ENCODE data around the gene DYSF. TPM values are rescaled to one million over a fixed set of nuclear protein-coding genes. Genes with fewer than 3 reads are reported as not detected.

Gene DYSF
- total RNA-seq, 1 experiment from 2014 or later, result 0.31 TPM

GRCh38 chr2:71666094-71666474 is 212.7 kb downstream of the DYSF start:
- no TSS peak for BruUV-seq (replicated peaks)
- Histone ChIP-seq H3K9me3 (ENCODE audit: control insufficient read depth, insufficient read depth, low read depth, low read length) (no peaks in the 10 kb centered on the region), H3K27me3 (ENCODE audit: control insufficient read depth, insufficient read depth, low read length) (no peaks in the 10 kb centered on the region), H3K27ac (ENCODE audit: low read length) (no peak overlapping the region), H3K36me3 (ENCODE audit: control insufficient read depth, insufficient read depth, low read length) (no peaks in the 10 kb centered on the region), H3K4me3 (ENCODE audit: low read depth in 2 of 2, low read length in 2 of 2) (no peak overlapping the region), H3K4me1 (ENCODE audit: control insufficient read depth, insufficient read depth, low read length) (no peaks in the 10 kb centered on the region)
- no peak for DNase-seq (ENCODE audit: low read depth, low spot score)
- intact Hi-C loops (cut with micrococcal nuclease; ENCODE audit: unreplicated experiment), result no loop called here
- ChIA-PET POLR2A (no interaction called here), CTCF (no interaction called here)
- no peak for ATAC-seq
- TF ChIP-seq POLR2AphosphoS5 (IDR thresholded peaks at IDR 0.05; ENCODE audit: low read depth, low read length), result no peak
- no peak for TF ChIP-seq CTCF (IDR thresholded peaks at IDR 0.05)
- TF ChIP-seq TCF7L2 (IDR thresholded peaks at IDR 0.05; ENCODE audit: low read depth, low read length), result no peak
- no peak for TF ChIP-seq SIN3A (IDR thresholded peaks at IDR 0.05; ENCODE audit: borderline replicate concordance, insufficient read depth, low read depth, low read length)
- TF ChIP-seq REST (IDR thresholded peaks at IDR 0.05; ENCODE audit: insufficient read depth in 1 of 2, low read depth in 2 of 2, low read length in 1 of 2), result no peak
- in situ Hi-C loops (cut with HindIII; ENCODE audit: low pct_unique_long_range_greater_than_20kb, low sequenced_read_pairs), result no loop called here

GRCh38 chr2:71667256-71668182 is 214.2 kb downstream of the DYSF start:
- POLR2A ChIA-PET, result no interaction called here
- H3K27ac ChIP-seq (ENCODE audit: low read length), result no peak overlapping the region
- H3K27me3 ChIP-seq (ENCODE audit: control insufficient read depth, insufficient read depth, low read length), result no peaks in the 10 kb centered on the region
- no peaks in the 10 kb centered on the region for H3K36me3 ChIP-seq (ENCODE audit: control insufficient read depth, insufficient read depth, low read length)
- no peaks in the 10 kb centered on the region for H3K4me1 ChIP-seq (ENCODE audit: control insufficient read depth, insufficient read depth, low read length)
- intact Hi-C loops (cut with micrococcal nuclease; ENCODE audit: unreplicated experiment), result no loop called here
- H3K9me3 ChIP-seq (ENCODE audit: control insufficient read depth, insufficient read depth, low read depth, low read length), result no peaks in the 10 kb centered on the region
- no peak for DNase-seq (ENCODE audit: low read depth, low spot score)
- in situ Hi-C loops (cut with HindIII; ENCODE audit: low pct_unique_long_range_greater_than_20kb, low sequenced_read_pairs), result no loop called here
- BruUV-seq (replicated peaks), result no TSS peak
- TF ChIP-seq CTCF (IDR thresholded peaks at IDR 0.05) (no peak), POLR2AphosphoS5 (IDR thresholded peaks at IDR 0.05; ENCODE audit: low read depth, low read length) (no peak), TCF7L2 (IDR thresholded peaks at IDR 0.05; ENCODE audit: low read depth, low read length) (no peak), REST (IDR thresholded peaks at IDR 0.05; ENCODE audit: insufficient read depth in 1 of 2, low read depth in 2 of 2, low read length in 1 of 2) (no peak), SIN3A (IDR thresholded peaks at IDR 0.05; ENCODE audit: borderline replicate concordance, insufficient read depth, low read depth, low read length) (no peak)
- CTCF ChIA-PET, result no interaction called here
- no peak overlapping the region for H3K4me3 ChIP-seq (ENCODE audit: low read depth in 2 of 2, low read length in 2 of 2)
- ATAC-seq, result no peak
